SU-DHL-6 (cell line): ENCODE data around the gene TMEM119.

ENCODE experiments used
- CTCF ChIP-seq: fragments of 200-600 bp; sonication (generic); IDR thresholded peaks from one replicate; pipeline ENCODE4 v1.5.1; 2017; ENCODE audit warnings: antibody characterized with exemption, mild to moderate bottlenecking, low read length, moderate library complexity; ENCODE audit not compliant: insufficient read depth, poor library complexity, severe bottlenecking
- EZH2phosphoT487 ChIP-seq: fragments of 200-600 bp; sonication (generic), shearing (Covaris generic); conservative IDR thresholded peaks from 2 replicates; pipeline ENCODE4 v1.6.1; 2018; ENCODE audit warnings: mild to moderate bottlenecking, antibody characterized with exemption, low read length, moderate library complexity, mixed read lengths

- TF ChIP-seq CTCF (no peak), EZH2phosphoT487 (no peak)
These were observed 8.0 kb downstream of the TMEM119 start for GRCh38 chr12:108589840-108590229.
